H1 (cell line): Measurements from ENCODE around the gene OXLD1.

Source experiments
- CHD2 ChIP-seq: IDR thresholded peaks from 2 replicates; pipeline ENCODE4 v1.6.1; 2012; ENCODE audit warnings: low read length, improper control_type of control experiment
- EP300 ChIP-seq, 2 experiments: IDR thresholded peaks; 1 replicate in 1 of 2; 2 replicates in 1 of 2; pipeline ENCODE4 v1.6.1; 2011 to 2012; ENCODE audit warnings: low read depth in 2 of 2, low read length in 2 of 2, mild to moderate bottlenecking in 2 of 2, borderline replicate concordance in 1 of 2, inconsistent platforms in 1 of 2, moderate library complexity in 1 of 2
- HDAC2 ChIP-seq, 2 experiments: fragments of 300-600 bp in 1 of 2; sonication (generic) in 1 of 2; IDR thresholded peaks; 2 replicates each; pipeline ENCODE4 v1.6.1; 2011 to 2012; ENCODE audit warnings: low read depth in 2 of 2, low read length in 2 of 2, mild to moderate bottlenecking in 2 of 2, moderate library complexity in 2 of 2, borderline replicate concordance in 1 of 2, inconsistent platforms in 1 of 2
- KDM4A ChIP-seq: IDR thresholded peaks from one replicate; pipeline ENCODE4 v1.7.1; 2012; ENCODE audit warnings: low read depth, mild to moderate bottlenecking, moderate library complexity, low read length, inconsistent platforms; ENCODE audit not compliant: severe bottlenecking
- POLR2A ChIP-seq, 2 experiments: IDR thresholded peaks; 1 replicate in 1 of 2; 2 replicates in 1 of 2; pipeline ENCODE4 v1.6.1; 2011; ENCODE audit warnings: low read depth in 2 of 2, low read length in 2 of 2, mild to moderate bottlenecking in 2 of 2; ENCODE audit errors: control extremely low read depth in 1 of 2
- SP1 ChIP-seq: IDR thresholded peaks from 2 replicates; pipeline ENCODE4 v1.6.1; 2011; ENCODE audit warnings: low read depth, low read length
- YY1 ChIP-seq: IDR thresholded peaks from 2 replicates; pipeline ENCODE4 v1.6.1; 2011; ENCODE audit warnings: low read depth, mild to moderate bottlenecking, low read length
- TF ChIP-seq, protein P1 (sequence below): IDR thresholded peaks from 2 replicates; pipeline ENCODE4 v1.6.1; 2011; ENCODE audit warnings: low read length, improper control_type of control experiment
- TF ChIP-seq, protein P2 (sequence below), 3 experiments: IDR thresholded peaks; 1 replicate in 2 of 3; 2 replicates in 1 of 3; pipeline versions ENCODE4 v1.5.1 to v1.6.1; 2011; ENCODE audit warnings: low read length in 3 of 3, mild to moderate bottlenecking in 3 of 3, inconsistent platforms in 2 of 3, low read depth in 1 of 3, moderate library complexity in 1 of 3; ENCODE audit not compliant: insufficient read depth in 1 of 3; ENCODE audit errors: control extremely low read depth in 1 of 3
- TF ChIP-seq, protein P3 (sequence below): IDR thresholded peaks from 2 replicates; pipeline ENCODE4 v1.6.1; 2011; ENCODE audit warnings: low read depth, mild to moderate bottlenecking, low read length; ENCODE audit not compliant: insufficient read depth

DNA sequence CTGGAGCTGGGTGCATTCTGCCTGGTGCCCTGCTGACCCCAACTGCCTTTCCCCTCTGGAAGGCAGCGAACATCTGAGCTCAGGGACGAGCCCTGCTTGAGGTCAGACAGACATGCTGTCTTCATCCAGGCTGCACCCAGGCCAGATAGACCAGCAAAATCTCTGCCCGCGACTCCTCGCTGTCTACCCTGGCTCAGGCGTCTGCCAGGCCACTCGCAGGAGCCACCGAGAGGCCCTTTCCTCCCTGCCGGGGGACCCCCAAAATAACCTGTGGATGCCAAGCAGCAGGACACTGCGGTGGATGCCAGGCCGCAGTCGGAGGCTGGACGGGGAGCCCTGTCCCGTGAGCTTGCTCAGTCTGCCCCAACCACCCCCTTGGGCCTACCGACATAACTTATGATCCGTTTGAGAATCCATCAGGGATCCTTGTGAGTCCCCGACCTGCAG lies 42.4 kb upstream of the OXLD1 start:
- TF ChIP-seq EP300 (IDR thresholded peaks at IDR 0.05; ENCODE audit: borderline replicate concordance in 1 of 2, low read depth in 2 of 2, low read length in 2 of 2): no peak
- TF ChIP-seq KDM4A: no peak
- TF ChIP-seq SP1: no peak
- no peak for TF ChIP-seq HDAC2 (IDR thresholded peaks at IDR 0.05; ENCODE audit: borderline replicate concordance in 1 of 2, low read depth in 2 of 2, low read length in 2 of 2)
- TF ChIP-seq, protein P1, sequence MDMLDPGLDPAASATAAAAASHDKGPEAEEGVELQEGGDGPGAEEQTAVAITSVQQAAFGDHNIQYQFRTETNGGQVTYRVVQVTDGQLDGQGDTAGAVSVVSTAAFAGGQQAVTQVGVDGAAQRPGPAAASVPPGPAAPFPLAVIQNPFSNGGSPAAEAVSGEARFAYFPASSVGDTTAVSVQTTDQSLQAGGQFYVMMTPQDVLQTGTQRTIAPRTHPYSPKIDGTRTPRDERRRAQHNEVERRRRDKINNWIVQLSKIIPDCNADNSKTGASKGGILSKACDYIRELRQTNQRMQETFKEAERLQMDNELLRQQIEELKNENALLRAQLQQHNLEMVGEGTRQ: no peak
- TF ChIP-seq POLR2A (IDR thresholded peaks at IDR 0.05; ENCODE audit: control extremely low read depth in 1 of 2, low read depth in 2 of 2, low read length in 2 of 2): peak in 1 of 2 experiments; percentile 41; a peak in 2 of 3 replicates
- no peak for TF ChIP-seq CHD2
- TF ChIP-seq, protein P2, sequence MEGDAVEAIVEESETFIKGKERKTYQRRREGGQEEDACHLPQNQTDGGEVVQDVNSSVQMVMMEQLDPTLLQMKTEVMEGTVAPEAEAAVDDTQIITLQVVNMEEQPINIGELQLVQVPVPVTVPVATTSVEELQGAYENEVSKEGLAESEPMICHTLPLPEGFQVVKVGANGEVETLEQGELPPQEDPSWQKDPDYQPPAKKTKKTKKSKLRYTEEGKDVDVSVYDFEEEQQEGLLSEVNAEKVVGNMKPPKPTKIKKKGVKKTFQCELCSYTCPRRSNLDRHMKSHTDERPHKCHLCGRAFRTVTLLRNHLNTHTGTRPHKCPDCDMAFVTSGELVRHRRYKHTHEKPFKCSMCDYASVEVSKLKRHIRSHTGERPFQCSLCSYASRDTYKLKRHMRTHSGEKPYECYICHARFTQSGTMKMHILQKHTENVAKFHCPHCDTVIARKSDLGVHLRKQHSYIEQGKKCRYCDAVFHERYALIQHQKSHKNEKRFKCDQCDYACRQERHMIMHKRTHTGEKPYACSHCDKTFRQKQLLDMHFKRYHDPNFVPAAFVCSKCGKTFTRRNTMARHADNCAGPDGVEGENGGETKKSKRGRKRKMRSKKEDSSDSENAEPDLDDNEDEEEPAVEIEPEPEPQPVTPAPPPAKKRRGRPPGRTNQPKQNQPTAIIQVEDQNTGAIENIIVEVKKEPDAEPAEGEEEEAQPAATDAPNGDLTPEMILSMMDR (IDR thresholded peaks at IDR 0.05; ENCODE audit: control extremely low read depth in 1 of 3, insufficient read depth in 1 of 3, low read depth in 1 of 3, low read length in 3 of 3): no peak
- TF ChIP-seq, protein P3, sequence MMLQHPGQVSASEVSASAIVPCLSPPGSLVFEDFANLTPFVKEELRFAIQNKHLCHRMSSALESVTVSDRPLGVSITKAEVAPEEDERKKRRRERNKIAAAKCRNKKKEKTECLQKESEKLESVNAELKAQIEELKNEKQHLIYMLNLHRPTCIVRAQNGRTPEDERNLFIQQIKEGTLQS: no peak
- no peak for TF ChIP-seq YY1
